HG03135 (cell line): ENCODE measurements around the gene TP53.
"Not testable (repeated sequence)": the region's sequence is repeated elsewhere in the genome, so short reads cannot be mapped to it uniquely, and the experiment has no call there.

Experiments
- ATAC-seq: cut with Tn5 transposase; IDR thresholded peaks from one replicate; pipeline ENCODE4 v1.9.1; 2021; ENCODE audit warnings: mild to moderate bottlenecking, moderate library complexity; ENCODE audit not compliant: unreplicated experiment

Gene TP53

GRCh38 chr17:7676533-7676932, 10.8 kb downstream of the TP53 start:
- no peak for ATAC-seq

- no peak for ATAC-seq
These were observed 12.4 kb downstream of the TP53 start for GRCh38 chr17:7674934-7675333.

DNA sequence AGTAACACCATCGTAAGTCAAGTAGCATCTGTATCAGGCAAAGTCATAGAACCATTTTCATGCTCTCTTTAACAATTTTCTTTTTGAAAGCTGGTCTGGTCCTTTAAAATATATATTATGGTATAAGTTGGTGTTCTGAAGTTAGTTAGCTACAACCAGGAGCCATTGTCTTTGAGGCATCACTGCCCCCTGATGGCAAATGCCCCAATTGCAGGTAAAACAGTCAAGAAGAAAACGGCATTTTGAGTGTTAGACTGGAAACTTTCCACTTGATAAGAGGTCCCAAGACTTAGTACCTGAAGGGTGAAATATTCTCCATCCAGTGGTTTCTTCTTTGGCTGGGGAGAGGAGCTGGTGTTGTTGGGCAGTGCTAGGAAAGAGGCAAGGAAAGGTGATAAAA, 14.1 kb downstream of the TP53 start:
- ATAC-seq = no peak

DNA sequence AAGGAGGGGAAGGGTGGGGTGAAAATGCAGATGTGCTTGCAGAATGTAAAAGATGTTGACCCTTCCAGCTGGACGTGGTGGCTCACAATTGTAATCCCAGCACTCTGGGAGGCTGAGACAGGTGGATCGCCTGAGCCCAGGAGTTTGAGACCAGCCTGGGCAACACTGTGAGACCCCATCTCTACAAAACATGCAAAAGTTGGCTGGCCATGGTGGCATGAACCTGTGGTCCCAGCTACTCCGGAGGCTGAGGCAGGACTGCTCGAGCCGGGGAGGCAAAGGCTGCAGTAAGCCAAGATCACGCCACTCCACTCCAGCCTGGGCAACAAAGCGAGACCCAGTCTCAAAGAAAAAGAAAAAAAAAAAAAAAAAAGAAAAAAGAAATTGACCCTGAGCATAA, 18.8 kb downstream of the TP53 start:
- ATAC-seq = no peak

- ATAC-seq = no peak
These were observed 19.5 kb downstream of the TP53 start for GRCh38 chr17:7667656-7668406.

- ATAC-seq = no peak
These were observed 30.2 kb downstream of the TP53 start for GRCh38 chr17:7656958-7657609.

- no peak for ATAC-seq
These were observed 31.8 kb downstream of the TP53 start for GRCh38 chr17:7655541-7655840.

DNA sequence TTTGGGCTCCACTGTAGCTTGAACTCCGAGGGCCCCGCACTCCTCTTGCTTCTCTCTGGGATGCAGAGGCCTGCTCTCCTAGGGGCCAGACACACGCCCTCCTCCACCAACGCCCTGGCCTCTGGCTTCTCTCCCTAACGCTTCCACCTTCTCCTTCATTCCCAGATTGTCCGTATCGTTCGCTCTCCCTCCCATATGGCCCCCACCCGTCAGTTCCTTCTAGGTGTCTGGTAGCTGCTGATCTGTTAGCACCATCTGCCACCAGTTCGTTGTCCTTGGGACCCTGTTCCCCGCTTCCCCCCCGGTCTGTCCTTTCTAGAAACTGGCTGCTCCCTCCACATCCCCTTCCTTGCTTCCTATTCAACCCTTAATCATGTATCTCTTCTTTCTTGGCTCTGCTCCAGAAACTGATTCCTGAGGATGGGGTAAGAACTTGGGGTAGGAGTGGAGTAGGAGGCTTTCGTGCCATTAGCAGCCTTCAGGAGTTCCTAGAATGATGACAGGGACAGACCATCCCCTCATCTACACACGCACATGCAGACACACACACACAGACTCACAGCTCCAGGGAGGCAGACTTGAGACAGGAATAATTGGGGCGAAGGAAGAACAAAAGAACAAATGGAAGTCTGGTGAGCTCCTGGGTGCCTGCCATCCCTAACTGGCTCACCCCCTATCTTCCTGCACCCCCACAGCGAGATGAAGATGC, 32.3 kb downstream of the TP53 start:
- no peak for ATAC-seq

DNA sequence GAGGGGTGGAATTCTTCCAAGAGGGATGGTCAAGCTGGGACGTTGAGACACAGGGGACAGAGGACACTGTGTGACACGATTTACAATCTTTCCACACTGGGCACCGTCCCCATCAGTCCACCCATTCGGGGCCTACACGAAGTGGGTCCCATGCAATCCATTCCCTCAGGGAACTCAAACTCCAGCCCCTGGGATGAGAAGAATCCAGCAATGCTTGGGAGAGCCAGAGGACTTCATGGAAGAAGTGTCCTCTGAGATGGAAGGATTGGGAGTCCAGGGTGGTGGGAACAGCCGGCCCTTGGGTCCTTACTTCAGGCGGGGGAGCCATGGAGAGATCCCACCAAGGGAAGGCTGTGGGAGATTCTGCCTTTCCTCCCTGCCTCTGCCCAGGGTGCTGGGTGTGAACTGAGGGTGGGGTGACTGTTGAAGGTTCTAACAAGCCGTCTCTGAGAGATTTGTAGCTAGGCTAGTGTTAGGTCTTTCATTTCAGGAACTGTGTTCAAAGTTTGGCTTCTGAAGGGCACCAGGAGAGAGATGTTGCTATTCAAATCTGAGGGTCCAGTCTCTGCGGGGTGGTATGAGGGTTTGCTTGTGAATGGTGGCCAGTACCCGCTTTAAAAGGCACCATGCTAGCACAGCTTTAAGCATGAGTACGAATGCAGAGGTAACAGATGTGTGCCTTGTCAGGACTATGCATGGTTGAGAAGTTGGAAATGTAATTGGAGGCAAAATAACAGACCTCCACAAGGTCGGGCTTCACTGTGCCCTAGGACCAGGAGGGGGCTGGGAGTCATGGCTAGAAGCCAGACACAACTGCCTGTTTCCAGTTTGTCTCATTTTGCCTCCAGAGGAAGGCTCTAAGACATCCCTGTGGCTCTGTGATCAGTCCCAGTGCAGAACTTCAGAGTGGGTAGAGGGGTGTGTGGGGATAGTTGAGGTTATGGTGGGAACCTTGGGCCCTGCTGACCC, 34.6 kb downstream of the TP53 start:
- no peak for ATAC-seq

- ATAC-seq = no peak
These were observed 35.5 kb downstream of the TP53 start for GRCh38 chr17:7651665-7652387.

GRCh38 chr17:7651097-7651664, 36.1 kb downstream of the TP53 start:
- no peak for ATAC-seq

DNA sequence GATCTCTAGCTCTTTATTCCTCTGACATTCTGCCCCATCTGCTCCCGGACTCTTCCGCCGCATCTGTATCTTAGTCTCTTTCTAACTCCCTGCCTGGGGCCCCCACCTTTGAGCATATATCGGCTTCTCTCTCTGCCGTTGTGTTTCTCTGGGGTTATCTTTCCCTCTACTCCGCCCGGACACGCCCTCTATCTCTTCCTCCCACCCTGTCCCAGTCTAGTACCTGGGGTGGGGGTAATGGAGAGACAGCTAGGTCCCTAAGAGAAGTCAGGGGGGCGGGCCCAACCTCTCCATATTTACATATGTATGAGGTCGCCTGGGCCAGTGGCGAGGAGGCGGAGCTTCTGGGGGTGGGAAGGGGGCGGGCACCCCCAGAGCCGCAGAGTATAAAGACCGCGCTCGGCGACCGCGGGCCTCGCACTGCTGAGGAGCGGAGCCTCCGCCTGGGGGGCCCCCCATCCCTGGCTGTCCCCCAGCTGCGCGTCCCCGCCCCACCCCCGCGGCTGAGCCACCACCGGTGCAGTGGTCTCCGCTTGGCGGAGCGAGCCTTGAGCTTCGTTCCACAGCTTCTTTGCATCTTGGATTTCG, 36.7 kb downstream of the TP53 start, which contains the start of gene ATP1B2:
Gene ATP1B2 (plus strand): TSS at position 418 of the 588 bp plus-strand sequence. CDS start 593 bp downstream, outside the sequence.
- no peak for ATAC-seq

DNA sequence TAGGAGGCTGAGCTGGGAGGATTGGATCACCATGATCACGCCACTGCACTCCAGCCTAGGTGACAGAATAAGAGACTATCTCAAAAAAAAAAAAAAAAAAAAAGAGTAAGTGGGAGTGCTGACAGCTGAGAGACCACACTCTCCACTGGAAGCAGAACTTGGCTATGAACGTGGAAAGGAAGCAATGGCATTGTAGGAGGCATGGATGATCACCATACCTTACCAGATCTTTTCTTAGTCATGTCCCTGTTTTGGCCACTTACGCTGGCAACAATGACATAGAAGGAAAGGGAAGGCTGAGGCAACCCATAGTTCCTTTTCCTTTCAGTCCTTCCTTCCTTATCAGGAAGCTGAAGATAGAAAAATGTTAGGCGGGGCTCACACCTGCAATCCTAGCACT, 40.3 kb downstream of the TP53 start:
- no peak for ATAC-seq

- no peak for ATAC-seq
These were observed 40.8 kb downstream of the TP53 start for GRCh38 chr17:7646457-7646856.

- ATAC-seq = no peak
These were observed 42.5 kb downstream of the TP53 start for GRCh38 chr17:7644775-7645174.

DNA sequence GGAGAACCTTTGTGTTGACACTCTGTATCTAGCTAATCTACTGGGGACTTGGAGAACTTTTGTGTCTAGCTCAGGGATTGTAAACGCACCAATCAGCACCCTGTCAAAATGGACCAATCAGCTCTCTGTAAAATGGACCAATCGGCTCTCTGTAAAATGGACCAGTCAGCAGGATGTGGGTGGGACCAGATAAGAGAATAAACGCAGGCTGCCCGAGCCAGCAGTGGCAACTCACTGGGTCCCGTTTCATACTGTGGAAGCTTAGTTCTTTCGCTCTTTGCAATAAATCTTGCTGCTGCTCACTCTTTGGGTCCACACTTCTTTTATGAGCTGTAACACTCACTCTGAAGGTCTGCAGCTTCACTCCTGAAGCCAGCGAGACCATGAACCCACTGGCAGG, 45.7 kb downstream of the TP53 start:
- not testable (repeated sequence) for ATAC-seq

- no peak for ATAC-seq
These were observed 46.5 kb downstream of the TP53 start for GRCh38 chr17:7640783-7641182.

DNA sequence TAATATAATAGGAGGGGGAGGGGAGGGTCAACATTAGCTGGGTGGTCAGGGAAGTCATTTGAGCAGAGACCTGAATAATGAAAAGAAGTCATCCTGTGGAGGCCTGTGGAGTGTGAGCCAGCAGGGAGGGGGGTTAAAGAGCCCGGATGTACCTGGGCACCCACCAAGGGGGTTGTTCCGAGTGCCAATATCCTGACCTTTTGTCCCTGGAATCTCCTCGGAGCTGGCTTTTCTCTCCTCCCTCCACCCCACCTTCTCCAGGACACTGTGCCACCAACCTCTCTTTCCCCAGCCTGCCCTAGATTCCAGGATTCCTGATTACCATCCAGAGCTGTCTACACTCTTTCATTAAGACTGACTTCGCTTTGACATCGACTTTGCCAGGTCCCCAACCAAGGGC, 51.1 kb downstream of the TP53 start:
- no peak for ATAC-seq

DNA sequence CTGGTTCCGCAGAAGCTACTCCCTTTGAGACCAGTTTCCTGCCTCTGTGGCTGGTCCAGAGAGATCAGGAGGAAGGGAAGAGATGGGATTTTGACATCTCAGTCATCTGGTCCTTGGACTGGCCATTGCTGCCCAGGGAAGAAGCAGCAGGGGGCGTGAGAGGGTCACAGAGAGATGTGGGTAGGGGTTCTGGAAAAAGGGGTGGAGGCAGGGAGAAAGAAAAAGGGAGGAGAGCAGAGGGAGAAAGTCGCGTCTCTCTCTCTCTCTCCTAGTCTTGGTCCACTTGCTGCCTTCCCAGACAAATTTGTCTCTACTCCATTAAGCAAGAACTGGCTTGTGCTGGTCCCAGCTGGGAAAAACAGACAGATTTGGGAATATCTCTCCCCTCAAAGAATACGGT, 52.9 kb downstream of the TP53 start:
- ATAC-seq = no peak

DNA sequence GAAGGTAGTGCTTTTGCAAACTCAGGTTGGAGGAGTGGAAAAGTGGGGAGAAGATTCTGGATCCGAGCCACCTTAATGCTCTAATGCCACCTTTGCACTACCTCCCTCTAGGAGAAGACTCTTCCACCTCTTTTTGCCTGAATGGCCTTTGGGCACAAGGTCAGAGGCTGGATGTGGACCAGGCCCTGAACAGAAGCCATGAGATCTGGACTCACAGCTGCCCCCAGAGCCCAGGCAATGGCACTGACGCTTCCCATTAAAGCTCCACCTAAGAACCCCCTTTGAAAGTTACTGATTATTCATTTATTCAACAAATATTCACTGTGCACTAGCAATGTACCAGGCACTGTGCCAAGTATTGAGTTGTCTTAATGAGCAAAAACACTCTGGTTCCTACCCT, 54.2 kb downstream of the TP53 start:
- ATAC-seq = no peak
